ENCODE results near the gene ZFPM1. TPM values are rescaled to one million over a fixed set of nuclear protein-coding genes. Genes with fewer than 3 reads are reported as not detected.
"Not testable (repeated sequence)": the region's sequence is repeated elsewhere in the genome, so short reads cannot be mapped to it uniquely, and the experiment has no call there.

ZFPM1 gene
- total and polyA plus RNA-seq, 2 of the 8 experiments (the other 6 are each of a cell fraction or from before 2014, with no cell fraction given), result 0.74 to 4.8 TPM

GRCh38 chr16:88410297-88410968, 42.6 kb upstream of the ZFPM1 start:
- 93% methylated on average over 28 of the region's 28 CpGs; no CpG with 5 or more reads in 1 of the 2 experiments for WGBS, 2 experiments (ENCODE audit: extremely low coverage in 1 of 2, insufficient coverage in 1 of 2, insufficient read length in 1 of 2, insufficient replicate concordance in 2 of 2, low coverage in 1 of 2, low lambda C conversion rate in 2 of 2, missing lambda C conversion rate in 1 of 2)
- H2BK15ac ChIP-seq (ENCODE audit: low read length); H2BK5ac ChIP-seq (ENCODE audit: low read depth, low read length); H3K4me3 ChIP-seq (ENCODE audit: extremely low read depth in 1 of 4, insufficient read depth in 2 of 4, low read depth in 3 of 4, low read length in 4 of 4); H3K4me1 ChIP-seq (replicated peaks in 1 of 4; ENCODE audit: control insufficient read depth in 3 of 4, insufficient read depth in 4 of 4, low read length in 3 of 4); H2BK120ac ChIP-seq (replicated peaks; ENCODE audit: low read depth, low read length); POLR2A ChIA-PET (ENCODE audit: partially characterized antibody); H3K18ac ChIP-seq (ENCODE audit: extremely low read depth, low read length); H3K9me3 ChIP-seq (ENCODE audit: insufficient read depth in 2 of 2, low read depth in 1 of 2, low read length in 1 of 2); CTCF ChIA-PET (ENCODE audit: partially characterized antibody); H3K79me1 ChIP-seq (ENCODE audit: low read depth, low read length); H3K14ac ChIP-seq (ENCODE audit: insufficient read length); H4K20me1 ChIP-seq (replicated peaks in 1 of 2; ENCODE audit: control insufficient read depth in 1 of 2, insufficient read depth in 2 of 2, low read length in 2 of 2); H3K4ac ChIP-seq (replicated peaks; ENCODE audit: insufficient read length, low read depth, low read length); H3K36me3 ChIP-seq (ENCODE audit: control insufficient read depth in 2 of 4, insufficient read depth in 4 of 4, low read length in 3 of 4); H4K8ac ChIP-seq (ENCODE audit: extremely low read depth, insufficient read depth, low read length); H3K27ac ChIP-seq (ENCODE audit: low read depth, low read length); H2AFZ ChIP-seq (ENCODE audit: low read length); H3K79me2 ChIP-seq (ENCODE audit: control insufficient read depth in 1 of 2, insufficient read depth in 2 of 2, low read length in 2 of 2); H3K56ac ChIP-seq (replicated peaks; ENCODE audit: insufficient read length, low read depth, low read length); H4K91ac ChIP-seq (replicated peaks; ENCODE audit: insufficient read length, low read length); FAIRE-seq; H3K23ac ChIP-seq (ENCODE audit: insufficient read length); H3K27me3 ChIP-seq (replicated peaks in 1 of 4; ENCODE audit: control insufficient read depth in 3 of 4, extremely low read depth in 1 of 4, insufficient read depth in 3 of 4, low read length in 3 of 4); H4K5ac ChIP-seq (ENCODE audit: insufficient read length, low read depth, low read length); DNase-seq (ENCODE audit: low read depth in 1 of 2, low spot score in 2 of 2); H3K9ac ChIP-seq (replicated peaks in 1 of 4; ENCODE audit: extremely low read depth in 1 of 4, low read depth in 3 of 4, low read length in 3 of 4); H3K23me2 ChIP-seq (ENCODE audit: low read depth, low read length); H3K4me2 ChIP-seq (ENCODE audit: insufficient read depth in 1 of 2, low read depth in 2 of 2, low read length in 2 of 2); H2BK20ac ChIP-seq (ENCODE audit: low read length): not testable (repeated sequence)
- Histone ChIP-seq H2BK12ac (ENCODE audit: low read depth, low read length) (peak overlapping the region; percentile 33; the same call in 1 of the 2 replicates), H2AK5ac (ENCODE audit: low read depth, low read length) (peak overlapping the region; percentile 16; the same call in 1 of the 2 replicates)
